HepG2 (cell line): ENCODE data around the gene SMC6. TPM values are rescaled to one million over a fixed set of nuclear protein-coding genes. Genes with fewer than 3 reads are reported as not detected.

Experiments used
- CEBPG ChIP-seq: IDR thresholded peaks from 2 replicates; pipeline ENCODE4 v1.6.1; 2016
- EZH2 ChIP-seq: conservative IDR thresholded peaks from 2 replicates; pipeline ENCODE4 v1.6.1; 2012; ENCODE audit warnings: mild to moderate bottlenecking, low read depth, low read length, moderate library complexity
- RCOR2 ChIP-seq: IDR thresholded peaks from 2 replicates; pipeline ENCODE4 v1.6.1; 2016; ENCODE audit warnings: missing biosample characterization, missing genetic modification reagents
- SIX4 ChIP-seq: sonication (generic); formaldehyde crosslinking; IDR thresholded peaks from 2 replicates; pipeline ENCODE4 v1.4.0; 2020; ENCODE audit warnings: missing genetic modification reagents
- SMAD3 ChIP-seq: sonication (generic); formaldehyde crosslinking; IDR thresholded peaks from 2 replicates; pipeline ENCODE4 v1.4.0; 2020; ENCODE audit warnings: missing genetic modification reagents
- SYNCRIP ChIP-seq: fragments of 200-400 bp; formaldehyde crosslinking; IDR thresholded peaks from 2 replicates; pipeline ENCODE4 v1.6.1; 2018; ENCODE audit warnings: mild to moderate bottlenecking, low read depth, low read length; ENCODE audit not compliant: insufficient read depth
- THAP11 ChIP-seq: IDR thresholded peaks from 2 replicates; pipeline ENCODE4 v1.6.1; 2016; ENCODE audit warnings: missing biosample characterization, missing genetic modification reagents
- TOPORS ChIP-seq: sonication (generic); formaldehyde crosslinking; IDR thresholded peaks from 2 replicates; pipeline ENCODE4 v1.8.0; 2023; ENCODE audit warnings: mild to moderate bottlenecking, missing genetic modification reagents
- ZNF644 ChIP-seq: IDR thresholded peaks from 2 replicates; pipeline ENCODE4 v1.6.1; 2016; ENCODE audit warnings: low read depth
- ZSCAN20 ChIP-seq: sonication (generic); formaldehyde crosslinking; IDR thresholded peaks from 2 replicates; pipeline ENCODE4 v1.4.0; 2020; ENCODE audit warnings: missing genetic modification reagents, mild to moderate bottlenecking, borderline replicate concordance
- polyA plus RNA-seq, 8 experiments: library from polyadenylated mRNA; depleted of rRNA in 3 of 8; stranded (reverse) in 7 of 8; unstranded in 1 of 8; fragments of >200 nt; fragmentation: Illumina TruSeq in 4 of 8; extraction: Trizol in 4 of 8; gene quantifications; 2 replicates each; pipeline versions ENCODE4 v1.2.1 to v1.2.3, GENCODE V29; 2011 to 2016; ENCODE audit warnings: low read depth in 4 of 8, missing spikeins in 1 of 8, mixed read lengths in 1 of 8; ENCODE audit not compliant: insufficient read depth in 1 of 8
- total RNA-seq, 5 experiments: library from RNA; depleted of rRNA; stranded (reverse); fragments of >200 nt; fragmentation: Illumina TruSeq; extraction: Trizol; gene quantifications; 2 replicates each; pipeline ENCODE4 v1.2.3, GENCODE V29; 2016; ENCODE audit warnings: low read depth in 1 of 5
- TF ChIP-seq, protein P1 (sequence below), 2 experiments: sonication (generic) in 1 of 2; formaldehyde crosslinking in 1 of 2; IDR thresholded peaks; 2 replicates each; pipeline versions ENCODE4 v1.4.0 to v1.6.1; 2018 to 2020; ENCODE audit warnings: missing genetic modification reagents in 2 of 2, borderline replicate concordance in 1 of 2, low read depth in 1 of 2, mild to moderate bottlenecking in 1 of 2, missing biosample characterization in 1 of 2

Gene SMC6
- total and polyA plus RNA-seq, 2 of the 13 experiments (the other 11 are each of a cell fraction or from before 2014, with no cell fraction given), result 18.9 to 55.3 TPM

- TF ChIP-seq ZSCAN20 (CRISPR knock-in tag), result no peak
- TF ChIP-seq, protein P1, sequence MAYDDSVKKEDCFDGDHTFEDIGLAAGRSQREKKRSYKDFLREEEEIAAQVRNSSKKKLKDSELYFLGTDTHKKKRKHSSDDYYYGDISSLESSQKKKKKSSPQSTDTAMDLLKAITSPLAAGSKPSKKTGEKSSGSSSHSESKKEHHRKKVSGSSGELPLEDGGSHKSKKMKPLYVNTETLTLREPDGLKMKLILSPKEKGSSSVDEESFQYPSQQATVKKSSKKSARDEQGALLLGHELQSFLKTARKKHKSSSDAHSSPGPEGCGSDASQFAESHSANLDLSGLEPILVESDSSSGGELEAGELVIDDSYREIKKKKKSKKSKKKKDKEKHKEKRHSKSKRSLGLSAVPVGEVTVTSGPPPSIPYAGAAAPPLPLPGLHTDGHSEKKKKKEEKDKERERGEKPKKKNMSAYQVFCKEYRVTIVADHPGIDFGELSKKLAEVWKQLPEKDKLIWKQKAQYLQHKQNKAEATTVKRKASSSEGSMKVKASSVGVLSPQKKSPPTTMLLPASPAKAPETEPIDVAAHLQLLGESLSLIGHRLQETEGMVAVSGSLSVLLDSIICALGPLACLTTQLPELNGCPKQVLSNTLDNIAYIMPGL (CRISPR knock-in tag; IDR thresholded peaks at IDR 0.05; ENCODE audit: borderline replicate concordance in 1 of 2, low read depth in 1 of 2), result 0 out of 4 replicates have a peak, but pooled peaks of 1 of the 2 experiments have one; percentile 48
- peak; percentile 89 for TF ChIP-seq CEBPG (CRISPR knock-in tag)
- TF ChIP-seq SMAD3 (CRISPR knock-in tag), result peak; percentile 61; the same call in 1 of the 2 replicates
- TF ChIP-seq SYNCRIP, result no peak
- TF ChIP-seq THAP11 (CRISPR knock-in tag), result peak; percentile 64
- TF ChIP-seq ZNF644, result peak; percentile 60; the same call in 1 of the 2 replicates
- 0 out of 2 replicates have a peak, but pooled peaks have one; percentile 16 for TF ChIP-seq SIX4 (CRISPR knock-in tag)
- no peak for TF ChIP-seq TOPORS (CRISPR knock-in tag)
- TF ChIP-seq RCOR2 (CRISPR knock-in tag), result peak; percentile 71
- no peak for TF ChIP-seq EZH2
These were observed 107.5 kb downstream of the SMC6 start (continued) for GRCh38 chr2:17646081-17646554.
